Neutrophil (primary cell): Measurements from ENCODE around the gene TIGD6.
A peak's percentile ranks its signal among the peaks of the same experiment; 100 is the strongest.

ENCODE experiments used
- H3K27ac ChIP-seq: fragments of 200-600 bp; sonication (generic); 2 replicates; pipeline ENCODE4 v1.5.1; 2016; ENCODE audit warnings: mild to moderate bottlenecking, moderate library complexity
- H3K27me3 ChIP-seq: fragments of 200-600 bp; sonication (generic); 2 replicates; pipeline ENCODE4 v1.6.0; 2016; ENCODE audit warnings: mild to moderate bottlenecking
- H3K36me3 ChIP-seq: fragments of 200-600 bp; sonication (generic); 2 replicates; pipeline ENCODE4 v1.5.1; 2017
- H3K4me1 ChIP-seq, 2 experiments: fragments of 200-600 bp in 1 of 2; sonication (generic) in 1 of 2; 1 replicate in 1 of 2; 2 replicates in 1 of 2; pipeline versions ENCODE4 v1.5.1 to v1.6.1; 2013 to 2016; ENCODE audit warnings: low read depth in 1 of 2, low read length in 1 of 2, mild to moderate bottlenecking in 1 of 2, moderate library complexity in 1 of 2; ENCODE audit not compliant: control insufficient read depth in 1 of 2, insufficient read depth in 1 of 2
- H3K4me3 ChIP-seq, 2 experiments: fragments of 200-600 bp in 1 of 2; sonication (generic) in 1 of 2; 1 replicate in 1 of 2; 2 replicates in 1 of 2; pipeline ENCODE4 v1.5.1; 2013 to 2016; ENCODE audit warnings: low read depth in 1 of 2, low read length in 1 of 2, mild to moderate bottlenecking in 1 of 2, moderate library complexity in 1 of 2
- H3K9me3 ChIP-seq: fragments of 200-600 bp; sonication (generic); 2 replicates; pipeline ENCODE4 v1.5.1; 2016
- CTCF ChIP-seq: fragments of 200-600 bp; sonication (generic); IDR thresholded peaks from 2 replicates; pipeline ENCODE4 v1.5.1; 2016; ENCODE audit warnings: antibody characterized with exemption

Gene TIGD6

DNA sequence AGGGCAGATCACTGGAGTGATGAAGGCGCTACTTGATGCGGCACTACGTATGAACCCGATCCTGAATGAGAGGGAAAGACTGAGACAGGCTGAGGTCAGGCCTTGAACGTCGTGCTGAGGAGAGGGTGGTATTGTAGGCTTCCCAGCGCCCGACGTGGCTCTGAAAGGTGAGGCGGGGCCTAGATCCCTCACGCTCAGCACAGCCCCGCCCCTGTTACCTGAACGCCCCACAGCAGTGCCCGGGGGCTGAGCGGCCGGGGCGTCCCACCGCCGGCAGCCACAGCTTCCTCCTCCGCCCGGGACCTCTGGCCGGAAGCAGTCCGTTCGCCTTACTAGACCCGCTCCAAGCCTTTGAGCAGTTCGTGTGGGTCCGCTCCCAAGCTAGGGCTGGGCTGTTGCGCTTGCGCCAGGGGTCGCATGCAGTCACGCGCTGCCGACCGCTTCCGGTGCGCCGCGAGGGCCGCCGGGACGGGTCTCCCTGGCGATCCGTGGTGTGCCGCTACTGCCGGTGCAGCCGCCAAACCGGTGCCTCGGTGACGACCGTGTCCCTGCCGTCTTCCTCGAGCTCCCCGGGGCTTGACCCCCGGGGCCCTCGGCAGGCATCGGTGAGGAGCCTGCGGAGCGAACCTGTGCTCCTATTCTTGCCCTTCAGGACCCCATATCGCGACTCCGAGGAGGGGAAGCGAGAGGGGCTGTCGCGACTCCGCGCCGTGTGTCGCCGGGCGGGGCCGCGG is at the start of gene TIGD6, which contains the start of gene HMGXB3:
TSS of gene TIGD6 (minus strand) at position 399 of the 734 bp plus-strand sequence. CDS start 4,306 bp downstream, outside the sequence.
TSS of gene HMGXB3 (plus strand) at position 484 of the 734 bp plus-strand sequence. CDS start 4,114 bp downstream, outside the sequence.
- H3K9me3 ChIP-seq = no peaks in the 10 kb centered on the region
- peaks cover 15% of the 10 kb centered on the region in 2 experiments for H3K4me1 ChIP-seq
- no peaks in the 10 kb centered on the region for H3K27me3 ChIP-seq
- H3K27ac ChIP-seq = peak within 1 kb of the TSS; percentile 62
- H3K4me3 ChIP-seq = peak within 1 kb of the TSS; percentile 76 to 81
- TF ChIP-seq CTCF = no peak
- H3K36me3 ChIP-seq = peaks cover under 1% of the 10 kb centered on the region

GRCh38 chr5:150046031-150046430 is 45.6 kb upstream of the TIGD6 start:
- Histone ChIP-seq H3K27ac (no peak overlapping the region), H3K36me3 (peaks cover 98% of the 10 kb centered on the region), H3K27me3 (no peaks in the 10 kb centered on the region), H3K9me3 (no peaks in the 10 kb centered on the region), H3K4me3 (no peak overlapping the region), H3K4me1 (no peaks in the 10 kb centered on the region)
- no peak for TF ChIP-seq CTCF

DNA sequence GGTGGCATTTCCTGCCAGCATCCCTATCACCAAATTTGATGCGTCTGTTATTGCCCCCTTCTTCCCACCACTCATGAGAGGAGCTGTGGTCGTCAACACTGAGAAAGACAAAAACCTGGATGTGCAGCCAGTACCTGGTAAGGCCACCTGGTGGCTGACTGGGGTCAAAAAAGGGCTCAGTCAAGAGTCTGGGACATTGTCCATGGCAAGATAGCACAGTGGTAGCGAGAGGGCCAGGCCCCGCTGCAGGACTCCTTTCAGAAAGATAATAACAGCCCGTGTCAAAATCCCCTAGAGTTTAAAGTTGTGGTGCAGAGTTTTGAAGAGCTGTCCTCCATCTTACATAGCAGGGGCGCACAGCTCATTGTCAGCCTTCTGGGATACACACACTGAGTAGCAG is 45.1 kb upstream of the TIGD6 start:
- H3K27ac ChIP-seq = no peak overlapping the region
- no peaks in the 10 kb centered on the region for H3K27me3 ChIP-seq
- no peaks in the 10 kb centered on the region for H3K9me3 ChIP-seq
- H3K36me3 ChIP-seq = peaks cover 98% of the 10 kb centered on the region
- no peaks in the 10 kb centered on the region for H3K4me1 ChIP-seq
- no peak for TF ChIP-seq CTCF
- no peak overlapping the region for H3K4me3 ChIP-seq

DNA sequence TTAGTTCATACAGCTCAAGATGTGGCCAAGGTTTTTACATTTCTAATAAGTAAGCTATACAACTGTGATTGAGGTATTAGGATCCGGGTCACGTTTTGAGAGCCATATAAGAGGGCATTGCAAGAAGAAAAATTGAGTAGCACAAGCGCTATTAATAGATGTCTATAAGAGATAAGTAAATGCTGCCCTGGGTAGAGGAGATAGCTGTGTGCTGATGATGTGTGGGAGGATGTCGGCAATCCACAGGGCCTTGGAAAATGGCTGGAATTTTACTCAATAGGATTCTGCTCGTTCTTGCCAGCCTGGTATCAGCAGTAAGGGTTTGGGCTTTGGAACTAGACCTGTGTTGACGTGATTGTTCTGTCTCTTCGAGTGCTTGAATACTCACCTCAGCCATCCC is 44.3 kb upstream of the TIGD6 start:
- H3K9me3 ChIP-seq = no peaks in the 10 kb centered on the region
- H3K27ac ChIP-seq = no peak overlapping the region
- H3K27me3 ChIP-seq = no peaks in the 10 kb centered on the region
- TF ChIP-seq CTCF = no peak
- no peak overlapping the region for H3K4me3 ChIP-seq
- peaks cover 97% of the 10 kb centered on the region for H3K36me3 ChIP-seq
- no peaks in the 10 kb centered on the region for H3K4me1 ChIP-seq

GRCh38 chr5:150044329-150044681 is 43.9 kb upstream of the TIGD6 start:
- H3K36me3 ChIP-seq = peaks cover 96% of the 10 kb centered on the region
- no peak for TF ChIP-seq CTCF
- H3K4me3 ChIP-seq = no peak overlapping the region
- no peak overlapping the region for H3K27ac ChIP-seq
- no peaks in the 10 kb centered on the region for H3K4me1 ChIP-seq
- H3K27me3 ChIP-seq = no peaks in the 10 kb centered on the region
- no peaks in the 10 kb centered on the region for H3K9me3 ChIP-seq
